Gastrocnemius medialis (tissue), 4 donors: ENCODE results near the gene ZNF641.

Source experiments
- POLR2A ChIP-seq, 2 donors: fragments of 450-650 bp; IDR thresholded peaks; one replicate each; pipeline ENCODE4 v1.6.1; 2017; ENCODE audit warnings: antibody characterized with exemption in 2 of 2, mild to moderate bottlenecking in 2 of 2, moderate library complexity in 2 of 2
- TF ChIP-seq, protein P1 (sequence below), 5 experiments: fragments of 450-650 bp in 3 of 5; fragments of 200-600 bp in 2 of 5; sonication (generic) in 2 of 5; IDR thresholded peaks in 4 of 5; conservative IDR thresholded peaks in 1 of 5; 1 replicate in 4 of 5; 2 replicates in 1 of 5; pipeline ENCODE4 v1.5.1; 2016 to 2019; ENCODE audit warnings: antibody characterized with exemption in 5 of 5, mild to moderate bottlenecking in 3 of 5, moderate library complexity in 3 of 5

DNA sequence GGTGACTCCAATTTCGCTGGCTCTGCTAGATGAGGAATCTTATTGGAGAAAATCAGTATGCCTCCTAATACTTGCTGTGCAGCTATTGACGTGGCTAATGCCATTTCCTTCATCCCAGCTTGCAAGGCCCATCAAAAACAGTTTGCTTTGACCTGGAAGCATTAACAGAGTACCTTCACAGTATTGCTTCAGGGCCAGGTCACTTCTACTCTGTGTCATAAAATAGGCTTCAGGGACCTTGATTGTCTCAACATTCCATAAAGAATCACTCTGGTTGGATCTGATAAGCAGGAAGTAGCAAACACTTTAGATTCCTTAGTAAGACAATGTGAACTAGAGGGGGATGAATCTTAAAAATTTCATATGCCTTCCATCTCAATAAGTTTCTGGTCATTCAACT is 26.9 kb upstream of the ZNF641 start:
- TF ChIP-seq, protein P1, sequence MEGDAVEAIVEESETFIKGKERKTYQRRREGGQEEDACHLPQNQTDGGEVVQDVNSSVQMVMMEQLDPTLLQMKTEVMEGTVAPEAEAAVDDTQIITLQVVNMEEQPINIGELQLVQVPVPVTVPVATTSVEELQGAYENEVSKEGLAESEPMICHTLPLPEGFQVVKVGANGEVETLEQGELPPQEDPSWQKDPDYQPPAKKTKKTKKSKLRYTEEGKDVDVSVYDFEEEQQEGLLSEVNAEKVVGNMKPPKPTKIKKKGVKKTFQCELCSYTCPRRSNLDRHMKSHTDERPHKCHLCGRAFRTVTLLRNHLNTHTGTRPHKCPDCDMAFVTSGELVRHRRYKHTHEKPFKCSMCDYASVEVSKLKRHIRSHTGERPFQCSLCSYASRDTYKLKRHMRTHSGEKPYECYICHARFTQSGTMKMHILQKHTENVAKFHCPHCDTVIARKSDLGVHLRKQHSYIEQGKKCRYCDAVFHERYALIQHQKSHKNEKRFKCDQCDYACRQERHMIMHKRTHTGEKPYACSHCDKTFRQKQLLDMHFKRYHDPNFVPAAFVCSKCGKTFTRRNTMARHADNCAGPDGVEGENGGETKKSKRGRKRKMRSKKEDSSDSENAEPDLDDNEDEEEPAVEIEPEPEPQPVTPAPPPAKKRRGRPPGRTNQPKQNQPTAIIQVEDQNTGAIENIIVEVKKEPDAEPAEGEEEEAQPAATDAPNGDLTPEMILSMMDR (IDR thresholded peaks at IDR 0.05 in 4 of 5, conservative IDR thresholded peaks at IDR 0.05 in 1 of 5), result no peak
- TF ChIP-seq POLR2A (IDR thresholded peaks at IDR 0.05), result no peak
